Naive thymus-derived CD4-positive, alpha-beta T cell (primary cell): ENCODE measurements around the gene RABGGTA. TPM values are rescaled to one million over a fixed set of nuclear protein-coding genes. Genes with fewer than 3 reads are reported as not detected.

ENCODE experiments used
- ATAC-seq: fragments of 150-1000 bp; cut with Tn5 transposase; 2 replicates; pipeline ENCODE4 v1.10.0; 2021; ENCODE audit warnings: mild to moderate bottlenecking, moderate library complexity
- CTCF ChIA-PET: fragments of 350-600 bp; sonication (Branson Sonifier 250); formaldehyde crosslinking; loops from one replicate; lab custom pipeline; 2021; ENCODE audit warnings: antibody characterized with exemption; lab: Charles Lee
- POLR2A ChIA-PET: fragments of 350-600 bp; sonication (Branson Sonifier 250); formaldehyde crosslinking; loops from one replicate; lab custom pipeline; 2021; ENCODE audit warnings: antibody characterized with exemption, inconsistent platforms; lab: Charles Lee
- DNase-seq, 9 donors: peaks; one replicate each; pipeline versions ENCODE4 v3.0.0 to v3.0.0-alpha.2; 2020 to 2022; ENCODE audit warnings: mixed read lengths in 1 of 9
- H3K27ac ChIP-seq: one replicate; pipeline ENCODE4 v1.7.0; 2013; ENCODE audit warnings: mild to moderate bottlenecking, low read depth, low read length, moderate library complexity
- H3K27me3 ChIP-seq, 2 donors: one replicate each; pipeline ENCODE4 v1.7.0; 2013; ENCODE audit warnings: low read length in 2 of 2, mild to moderate bottlenecking in 2 of 2, moderate library complexity in 2 of 2; ENCODE audit not compliant: control insufficient read depth in 2 of 2, insufficient read depth in 2 of 2
- H3K36me3 ChIP-seq, 3 experiments: 1 replicate in 2 of 3; 2 replicates in 1 of 3; pipeline ENCODE4 v1.7.0; 2013; ENCODE audit warnings: low read length in 3 of 3, mild to moderate bottlenecking in 3 of 3, moderate library complexity in 1 of 3; ENCODE audit not compliant: insufficient read depth in 3 of 3, control insufficient read depth in 2 of 3
- H3K4me1 ChIP-seq, 2 donors: one replicate each; pipeline ENCODE4 v1.7.0; 2013; ENCODE audit warnings: low read length in 2 of 2, mild to moderate bottlenecking in 2 of 2, moderate library complexity in 1 of 2; ENCODE audit not compliant: control insufficient read depth in 2 of 2, insufficient read depth in 2 of 2
- H3K4me3 ChIP-seq: 2 replicates; pipeline ENCODE4 v1.7.0; 2013; ENCODE audit warnings: mild to moderate bottlenecking, low read length
- H3K9me3 ChIP-seq, 3 experiments: 1 replicate in 2 of 3; 2 replicates in 1 of 3; pipeline ENCODE4 v1.7.0; 2013; ENCODE audit warnings: low read length in 3 of 3; ENCODE audit not compliant: control insufficient read depth in 2 of 3
- H3K27ac Mint-ChIP-seq, 9 donors: one replicate each; pipeline ENCODE4 v1.8.0; 2020 to 2022; ENCODE audit warnings: mixed read lengths in 9 of 9, mild to moderate bottlenecking in 8 of 9, moderate library complexity in 5 of 9, inconsistent platforms in 2 of 9
- H3K27me3 Mint-ChIP-seq, 5 donors: one replicate each; pipeline ENCODE4 v1.8.0; 2021 to 2022; ENCODE audit warnings: mixed read lengths in 5 of 5, mild to moderate bottlenecking in 1 of 5
- H3K36me3 Mint-ChIP-seq, 5 donors: one replicate each; pipeline ENCODE4 v1.8.0; 2020 to 2022; ENCODE audit warnings: mixed read lengths in 5 of 5, mild to moderate bottlenecking in 3 of 5, inconsistent platforms in 1 of 5
- H3K4me1 Mint-ChIP-seq, 7 donors: one replicate each; pipeline ENCODE4 v1.8.0; 2020 to 2022; ENCODE audit warnings: mixed read lengths in 7 of 7, mild to moderate bottlenecking in 3 of 7, inconsistent platforms in 1 of 7
- H3K4me3 Mint-ChIP-seq, 10 donors: one replicate each; pipeline ENCODE4 v1.8.0; 2020 to 2022; ENCODE audit warnings: mild to moderate bottlenecking in 10 of 10, mixed read lengths in 10 of 10, moderate library complexity in 6 of 10, inconsistent platforms in 2 of 10
- H3K9me3 Mint-ChIP-seq, 11 donors: one replicate each; pipeline ENCODE4 v1.8.0; 2020 to 2022; ENCODE audit warnings: mixed read lengths in 11 of 11, mild to moderate bottlenecking in 4 of 11, inconsistent platforms in 1 of 11, moderate library complexity in 1 of 11
- intact Hi-C, 2 donors: fragments of 100-400 bp; cut with micrococcal nuclease; formaldehyde crosslinking; loops; one replicate each; pipeline ENCODE4 v1.15.1; 2023
- polyA plus RNA-seq, 2 donors: library from polyadenylated mRNA; unstranded; fragments of 300-500 nt; fragmentation: Illumina TruSeq; gene quantifications; one replicate each; pipeline ENCODE4 v1.2.3, GENCODE V29; 2021
- total RNA-seq, 6 experiments: library from RNA in 5 of 6; stranded (reverse) in 5 of 6; gene quantifications; 1 replicate in 5 of 6; 2 replicates in 1 of 6; pipeline ENCODE4 v1.2.3 and lab custom pipeline; 2021 to 2026

The RABGGTA gene
- total and polyA plus RNA-seq, 7 experiments from 2014 or later, result 17.9 to 76.5 (median 54.3) TPM

DNA sequence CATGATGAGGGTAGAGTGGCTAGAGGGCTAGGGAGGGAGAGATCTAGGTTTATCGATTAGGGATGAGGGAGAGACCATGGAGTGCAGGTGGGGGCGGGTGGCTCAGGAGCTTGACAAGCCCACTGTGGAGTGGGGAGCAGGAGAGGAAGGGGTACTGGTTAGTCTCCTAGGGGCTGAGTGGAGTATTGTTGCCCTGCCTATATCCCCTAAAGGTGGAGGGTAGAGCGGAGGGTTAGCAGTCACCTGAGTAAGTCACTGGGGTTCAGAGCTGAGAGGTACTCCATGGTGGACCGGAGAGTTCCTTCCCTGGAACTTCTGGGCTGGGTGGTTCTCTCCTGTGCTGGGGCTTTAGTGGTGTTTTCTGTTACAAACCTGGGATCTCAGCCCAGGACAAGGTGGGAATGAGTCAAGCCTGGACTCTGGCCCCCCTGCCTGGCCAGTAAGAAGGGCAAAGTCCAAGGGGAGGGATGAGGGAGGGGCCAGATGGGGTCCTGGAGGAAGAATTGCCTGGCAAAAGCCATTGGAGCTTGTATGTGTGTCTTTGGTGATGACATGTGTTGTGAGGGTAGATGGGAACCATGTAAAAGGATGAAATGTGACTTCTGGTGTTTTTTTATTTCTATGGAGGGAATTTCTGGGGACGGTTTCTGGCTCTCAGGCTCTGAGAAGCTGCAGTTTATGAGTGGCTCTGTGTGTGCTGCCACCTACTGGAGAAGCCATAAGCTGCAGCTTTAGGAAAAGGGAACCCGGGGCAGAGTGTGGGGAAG, 36.4 kb upstream of the RABGGTA start, which contains the start of gene CIDEB:
TSS of gene CIDEB (minus strand) at position 403 of the 767 bp plus-strand sequence. CDS start at position 284, 119 bp downstream.
- Mint-ChIP-seq H3K27ac (peak within 1 kb of the TSS; percentile 15 to 90 (median 79)), H3K27me3 (no peaks in the 10 kb centered on the region), H3K4me3 (peak within 1 kb of the TSS in 8 of 10 donors; percentile 3 to 73 (median 44)), H3K36me3 (peaks cover 6 to 39% (median 19%) of the 10 kb centered on the region in 5 donors), H3K9me3 (peaks cover 0 to 2% (median 0%) of the 10 kb centered on the region in 11 donors), H3K4me1 (peaks cover 29 to 48% (median 43%) of the 10 kb centered on the region in 7 donors)
- no peaks in the 10 kb centered on the region for H3K27me3 ChIP-seq
- peaks cover 34 to 39% of the 10 kb centered on the region in 2 donors for H3K4me1 ChIP-seq
- ATAC-seq, result peak; percentile 53
- peak in 8 of 9 donors; percentile 25 to 61 (median 54) for DNase-seq
- ChIA-PET CTCF (interaction anchor here (0.6 to 5.8 kb wide), 28 partner anchors 9 to 1710 kb away, joined by 3 to 47 read pairs (median 5); partner anchors contain the start of genes ABHD4, CHMP4A, DHRS1 and NOP9), POLR2A (interaction anchor here (0.5 to 8.8 kb wide), 13 partner anchors 8 to 300 kb away, joined by 3 to 79 read pairs (median 4); partner anchors contain the start of genes CBLN3, DHRS1, KHNYN and MDP1)
- H3K36me3 ChIP-seq, result peaks cover 17 to 51% (median 30%) of the 10 kb centered on the region in 3 experiments
- intact Hi-C loops, result loop anchor here (1.0 kb wide), 6 partner anchors 8 to 146 kb away; partner anchors contain the start of genes CHMP4A (in 1 of the 2), DHRS1 (in 1 of the 2), IRF9 (in 1 of the 2) and NOP9 (in 1 of the 2)
- H3K27ac ChIP-seq, result no peak within 1 kb of the TSS
- H3K4me3 ChIP-seq, result no peak within 1 kb of the TSS
- H3K9me3 ChIP-seq, result no peaks in the 10 kb centered on the region

DNA sequence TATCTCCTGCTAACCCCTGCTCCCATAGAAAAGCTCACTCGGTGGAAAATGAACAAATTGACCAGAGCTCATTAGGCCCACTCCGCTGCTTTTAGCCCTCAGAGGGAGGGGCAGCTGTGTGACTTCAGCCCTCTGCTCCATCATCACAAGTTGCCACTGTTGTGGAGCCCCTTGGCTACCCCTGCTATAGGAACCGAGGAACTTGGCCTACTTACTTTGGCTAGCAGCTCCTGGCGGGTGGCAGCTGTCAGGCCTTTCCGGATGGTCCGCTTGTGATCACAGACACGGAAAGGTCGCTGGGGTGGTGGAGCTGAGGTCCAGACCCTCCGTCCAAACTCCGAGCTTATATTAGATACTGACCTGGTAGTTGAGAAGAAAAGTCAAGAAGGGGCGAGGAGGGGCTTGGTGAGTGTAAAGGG, 35.8 kb upstream of the RABGGTA start:
- H3K27me3 ChIP-seq, result no peaks in the 10 kb centered on the region
- ChIA-PET POLR2A (interaction anchor here (0.9 to 8.8 kb wide), 5 partner anchors 36 to 193 kb away, joined by 3 to 54 read pairs (median 3); partner anchors contain the start of genes CBLN3, DCAF11, KHNYN and NRL), CTCF (interaction anchor here (0.6 to 5.8 kb wide), 19 partner anchors 9 to 1709 kb away, joined by 3 to 47 read pairs (median 5); partner anchors contain the start of genes ABHD4, DHRS1, NOP9 and SDR39U1)
- no peak overlapping the region for H3K4me3 ChIP-seq
- H3K27me3 Mint-ChIP-seq, result no peaks in the 10 kb centered on the region
- peak overlapping the region in 1 of 10 donors; percentile 25 for H3K4me3 Mint-ChIP-seq
- peaks cover 6 to 45% (median 19%) of the 10 kb centered on the region in 5 donors for H3K36me3 Mint-ChIP-seq
- ATAC-seq (no peak), DNase-seq (no peak)
- peaks cover 23 to 44% (median 40%) of the 10 kb centered on the region in 7 donors for H3K4me1 Mint-ChIP-seq
- H3K36me3 ChIP-seq, result peaks cover 21 to 57% (median 36%) of the 10 kb centered on the region in 3 experiments
- intact Hi-C loops, result no loop called here
- H3K4me1 ChIP-seq, result peaks cover 28 to 33% of the 10 kb centered on the region in 2 donors
- H3K27ac Mint-ChIP-seq, result peak overlapping the region in 4 of 9 donors; percentile 2 to 56 (median 46)
- H3K9me3 ChIP-seq, result no peaks in the 10 kb centered on the region
- no peak overlapping the region for H3K27ac ChIP-seq
- H3K9me3 Mint-ChIP-seq, result peaks cover 0 to 2% (median 0%) of the 10 kb centered on the region in 11 donors

DNA sequence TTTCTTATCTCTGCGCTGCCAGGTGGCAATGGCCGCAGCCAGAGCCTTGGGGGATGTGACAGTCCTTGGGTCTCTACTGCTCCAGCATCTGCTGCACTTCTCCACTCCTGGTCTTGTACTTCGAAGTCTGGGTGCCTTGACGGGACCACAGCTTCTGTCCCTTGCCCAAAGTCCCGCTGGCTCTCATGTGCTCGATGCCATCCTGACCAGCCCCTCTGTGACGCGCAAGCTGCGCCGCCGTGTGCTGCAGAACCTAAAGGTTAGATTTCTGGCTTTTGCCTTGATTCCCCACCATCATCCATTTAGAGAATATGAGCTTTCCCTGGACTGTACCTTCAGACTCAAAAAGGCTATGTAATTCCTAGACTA, 32.6 kb upstream of the RABGGTA start:
- Histone ChIP-seq H3K27me3 (no peaks in the 10 kb centered on the region), H3K9me3 (no peaks in the 10 kb centered on the region), H3K36me3 (peaks cover 30 to 72% (median 41%) of the 10 kb centered on the region in 3 experiments), H3K4me3 (no peak overlapping the region), H3K4me1 (peaks cover 26% of the 10 kb centered on the region in 2 donors), H3K27ac (no peak overlapping the region)
- no peak for ATAC-seq
- Mint-ChIP-seq H3K27me3 (no peaks in the 10 kb centered on the region), H3K4me1 (peaks cover 18 to 49% (median 44%) of the 10 kb centered on the region in 7 donors), H3K27ac (peak overlapping the region in 1 of 9 donors; percentile 8), H3K36me3 (peaks cover 6 to 53% (median 19%) of the 10 kb centered on the region in 5 donors), H3K9me3 (peaks cover 0 to 5% (median 0%) of the 10 kb centered on the region in 11 donors), H3K4me3 (no peak overlapping the region)
- POLR2A ChIA-PET, result interaction anchor here (0.6 to 8.7 kb wide), 2 partner anchors 62 to 93 kb away, joined by 3 to 125 read pairs; partner anchors contain the start of gene TINF2
- intact Hi-C loops, result no loop called here
- CTCF ChIA-PET, result interaction anchor here (1.0 to 1.1 kb wide), 2 partner anchors 10 to 351 kb away, joined by 3 to 5 read pairs; partner anchors contain the start of gene DHRS4
- no peak for DNase-seq

DNA sequence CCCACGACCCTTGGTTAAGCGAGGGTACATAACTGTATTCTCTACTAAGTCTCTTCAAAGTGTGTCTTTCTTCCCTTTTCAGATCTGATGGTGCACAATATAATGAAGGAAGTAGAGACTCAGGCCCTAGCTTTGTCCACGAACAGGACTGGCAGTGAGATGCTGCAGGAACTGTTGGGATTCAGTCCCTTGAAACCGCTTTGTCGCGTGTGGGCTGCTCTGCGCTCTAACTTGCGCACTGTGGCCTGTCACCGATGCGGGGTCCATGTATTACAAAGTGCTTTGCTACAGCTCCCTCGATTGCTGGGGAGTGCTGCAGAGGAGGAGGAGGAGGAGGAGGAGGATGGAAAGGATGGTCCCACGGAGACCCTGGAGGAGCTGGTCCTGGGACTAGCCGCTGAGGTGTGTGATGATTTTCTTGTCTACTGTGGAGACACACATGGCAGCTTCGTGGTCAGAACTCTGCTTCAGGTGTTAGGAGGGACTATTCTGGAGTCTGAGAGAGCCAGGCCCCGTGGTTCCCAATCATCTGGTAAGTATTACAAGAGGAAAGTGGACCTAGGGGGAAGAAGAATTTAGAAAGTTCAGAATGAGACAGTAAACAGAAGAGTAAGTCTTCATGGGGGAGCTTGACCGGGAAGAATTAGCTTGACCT, 29.1 kb upstream of the RABGGTA start:
- H3K36me3 Mint-ChIP-seq, result peaks cover 0 to 45% (median 21%) of the 10 kb centered on the region in 5 donors

DNA sequence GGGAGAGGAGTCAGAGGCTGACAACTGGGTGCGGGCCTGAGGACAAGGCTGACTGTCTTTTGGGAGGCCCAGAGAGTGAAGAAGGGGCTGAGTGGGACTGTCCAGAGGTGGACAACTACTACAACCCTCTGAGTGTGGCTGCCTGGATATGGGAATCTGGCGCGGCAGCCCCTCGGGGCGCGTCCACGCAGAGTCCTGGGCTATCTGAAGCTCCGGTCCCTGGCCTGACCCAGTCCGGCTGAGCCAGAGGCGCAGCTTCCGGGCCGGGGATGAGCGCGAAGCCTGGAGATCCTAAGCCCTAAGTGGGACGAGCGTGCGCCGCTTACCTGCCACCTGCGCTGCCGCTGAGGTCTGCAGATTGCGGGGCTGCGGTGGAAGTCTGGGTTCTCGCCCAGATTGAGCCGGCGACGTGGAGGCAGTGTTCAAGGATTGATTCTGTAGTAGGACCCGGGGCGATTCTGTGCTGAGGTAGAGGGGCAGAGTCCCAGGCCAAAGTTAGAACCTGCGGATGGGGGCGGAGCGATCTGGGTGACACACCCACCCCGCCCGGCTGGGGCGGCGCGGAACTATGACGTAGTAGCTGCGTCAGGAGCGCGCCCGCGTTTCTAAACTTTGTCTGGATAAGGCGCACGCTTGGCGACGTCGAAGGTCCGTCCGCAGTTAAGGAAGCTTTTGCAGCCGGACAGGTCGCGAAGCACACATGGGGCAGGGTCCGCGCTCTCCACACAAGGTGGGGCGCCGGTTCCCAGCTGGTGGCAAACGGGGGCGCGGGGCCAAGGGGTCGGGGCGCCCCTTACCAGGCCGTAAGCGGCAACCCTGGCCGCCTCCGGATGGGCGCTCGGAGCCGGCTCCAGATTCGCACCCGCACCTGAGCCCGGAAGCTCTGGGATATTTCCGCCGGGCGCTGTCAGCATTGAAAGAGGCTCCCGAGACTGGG, 28.1 kb upstream of the RABGGTA start, which contains the start of the genes DHRS1 and NOP9:
TSS of gene DHRS1 (minus strand) at position 526 of the 937 bp plus-strand sequence. CDS start 674 bp downstream, outside the sequence.
TSS of gene NOP9 (plus strand) at position 596 of the 937 bp plus-strand sequence. CDS start at position 701, 105 bp downstream.
- ChIA-PET POLR2A (interaction anchor here (0.6 to 8.7 kb wide), 23 partner anchors 9 to 131 kb away, joined by 3 to 125 read pairs (median 4); partner anchors contain the start of genes CIDEB, GMPR2, IPO4 and KHNYN), CTCF (interaction anchor here (0.9 to 9.4 kb wide), 12 partner anchors 9 to 137 kb away, joined by 3 to 140 read pairs (median 6); partner anchors contain the start of genes CIDEB, LTB4R, LTB4R2 and TINF2)
- Histone ChIP-seq H3K27me3 (no peaks in the 10 kb centered on the region), H3K4me3 (peak within 1 kb of the TSS; percentile 83), H3K27ac (peak within 1 kb of the TSS; percentile 97), H3K4me1 (peaks cover 19 to 43% of the 10 kb centered on the region in 2 donors), H3K9me3 (no peaks in the 10 kb centered on the region), H3K36me3 (peaks cover 24 to 50% (median 37%) of the 10 kb centered on the region in 3 experiments)
- DNase-seq, result peak; percentile 86 to 95 (median 92)
- H3K36me3 Mint-ChIP-seq, result peaks cover 0 to 41% (median 13%) of the 10 kb centered on the region in 5 donors
- H3K27me3 Mint-ChIP-seq, result no peaks in the 10 kb centered on the region
- H3K27ac Mint-ChIP-seq, result peak within 1 kb of the TSS; percentile 91 to 98 (median 96)
- intact Hi-C loops, result loop anchor here (1.0 to 5.0 kb wide), 13 partner anchors 9 to 287 kb away; partner anchors contain the start of genes RABGGTA (in 2 of the 2), CHMP4A (in 1 of the 2), DCAF11 (in 1 of the 2) and GMPR2 (in 1 of the 2)
- peak within 1 kb of the TSS; percentile 89 to 97 (median 94) for H3K4me3 Mint-ChIP-seq
- peaks cover 28 to 67% (median 55%) of the 10 kb centered on the region in 7 donors for H3K4me1 Mint-ChIP-seq
- peak; percentile 93 for ATAC-seq
- H3K9me3 Mint-ChIP-seq, result peaks cover 0 to 5% (median 0%) of the 10 kb centered on the region in 11 donors

More for the DNA sequence above, 29.1 kb upstream of the RABGGTA start:
- no peak for ATAC-seq
- Histone ChIP-seq H3K4me3 (peak overlapping the region; percentile 83), H3K36me3 (peaks cover 30 to 58% (median 40%) of the 10 kb centered on the region in 3 experiments), H3K27ac (peak overlapping the region; percentile 97), H3K27me3 (no peaks in the 10 kb centered on the region), H3K9me3 (no peaks in the 10 kb centered on the region), H3K4me1 (peaks cover 19 to 43% of the 10 kb centered on the region in 2 donors)
- Mint-ChIP-seq H3K4me3 (peak overlapping the region; percentile 89 to 97 (median 94)), H3K27ac (peak overlapping the region; percentile 89 to 98 (median 95)), H3K4me1 (peaks cover 23 to 63% (median 55%) of the 10 kb centered on the region in 7 donors), H3K9me3 (peaks cover 0 to 5% (median 0%) of the 10 kb centered on the region in 11 donors), H3K27me3 (no peaks in the 10 kb centered on the region)
- CTCF ChIA-PET, result interaction anchor here (0.9 to 9.4 kb wide), 10 partner anchors 8 to 136 kb away, joined by 3 to 140 read pairs (median 6); partner anchors contain the start of genes CIDEB, LTB4R, LTB4R2 and MDP1
- POLR2A ChIA-PET, result interaction anchor here (0.5 to 8.7 kb wide), 20 partner anchors 10 to 130 kb away, joined by 3 to 125 read pairs (median 4); partner anchors contain the start of genes CIDEB, GMPR2, KHNYN and LTB4R
- intact Hi-C loops, result no loop called here
- no peak for DNase-seq
